ENCODE measurements around the gene KMT2E. TPM values are rescaled to one million over a fixed set of nuclear protein-coding genes. Genes with fewer than 3 reads are reported as not detected.

KMT2E gene
- total and polyA plus RNA-seq, 2 experiments from 2014 or later: 30.7 to 63.5 TPM

DNA sequence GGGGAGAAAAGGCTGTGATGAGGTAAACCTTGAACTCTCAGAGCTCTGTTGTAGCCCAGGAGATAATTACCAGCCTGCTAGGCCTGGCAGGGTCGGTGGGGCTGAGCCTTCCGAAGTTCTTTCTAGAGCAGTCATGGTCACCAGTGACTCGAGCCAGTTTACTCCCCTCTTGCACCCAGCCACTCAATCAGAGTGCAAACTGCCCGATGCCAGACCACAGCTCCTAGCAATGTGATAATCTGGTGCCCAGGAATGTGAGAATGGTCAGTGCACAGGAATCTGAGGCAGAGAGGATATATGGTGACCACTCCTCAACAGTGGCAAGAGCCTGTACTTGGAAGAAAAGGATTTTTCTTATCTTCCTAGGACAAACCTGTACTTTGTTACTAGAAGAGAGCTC lies 46.4 kb upstream of the KMT2E start:
- 73 to 84% methylated on average over 4 of the region's 4 CpGs for WGBS, 2 experiments (ENCODE audit: low coverage in 1 of 2, low lambda C conversion rate in 2 of 2, missing lambda C conversion rate in 2 of 2)
- peak; percentile 61 for DNase-seq
- Histone ChIP-seq H3F3A (ENCODE audit: insufficient read depth) (peaks cover 29% of the 10 kb centered on the region), H2AFZ (no peak overlapping the region), H3K36me3 (ENCODE audit: low read depth) (no peaks in the 10 kb centered on the region), H3K9ac (no peak overlapping the region), H3K27ac (peak overlapping the region; percentile 34), H4K20me1 (ENCODE audit: insufficient read depth) (no peaks in the 10 kb centered on the region), H3K9me3 (ENCODE audit: low read depth) (no peaks in the 10 kb centered on the region), H3K79me2 (ENCODE audit: insufficient read depth) (no peaks in the 10 kb centered on the region), H3K27me3 (replicated peaks; ENCODE audit: insufficient read depth) (no peaks in the 10 kb centered on the region), H3K9me2 (ENCODE audit: insufficient read depth) (no peaks in the 10 kb centered on the region), H3K4me1 (ENCODE audit: insufficient read depth) (peaks cover 38% of the 10 kb centered on the region), H3K4me2 (ENCODE audit: unreplicated experiment) (no peak overlapping the region), H3K4me3 (no peak overlapping the region)
- TF ChIP-seq EZH2 (IDR thresholded peaks at IDR 0.05; ENCODE audit: insufficient read depth, poor library complexity, severe bottlenecking) (no peak), EZH2phosphoT487 (IDR thresholded peaks at IDR 0.05; ENCODE audit: insufficient read depth, low read depth) (no peak)
- in situ Hi-C loops (cut with MboI): no loop called here

GRCh38 chr7:104968648-104969047 lies 45.4 kb upstream of the KMT2E start:
- DNase-seq: no peak
- no peak for TF ChIP-seq EZH2phosphoT487 (IDR thresholded peaks at IDR 0.05; ENCODE audit: insufficient read depth, low read depth)
- no peak for TF ChIP-seq EZH2 (IDR thresholded peaks at IDR 0.05; ENCODE audit: insufficient read depth, poor library complexity, severe bottlenecking)
- Histone ChIP-seq H4K20me1 (ENCODE audit: insufficient read depth) (no peaks in the 10 kb centered on the region), H3K79me2 (ENCODE audit: insufficient read depth) (no peaks in the 10 kb centered on the region), H3K27me3 (replicated peaks; ENCODE audit: insufficient read depth) (no peaks in the 10 kb centered on the region), H3K4me3 (no peak overlapping the region), H3K36me3 (ENCODE audit: low read depth) (no peaks in the 10 kb centered on the region), H3F3A (ENCODE audit: insufficient read depth) (peaks cover 31% of the 10 kb centered on the region), H3K27ac (no peak overlapping the region), H3K4me1 (ENCODE audit: insufficient read depth) (peaks cover 44% of the 10 kb centered on the region), H3K4me2 (ENCODE audit: unreplicated experiment) (no peak overlapping the region), H2AFZ (no peak overlapping the region), H3K9me2 (ENCODE audit: insufficient read depth) (no peaks in the 10 kb centered on the region), H3K9me3 (ENCODE audit: low read depth) (no peaks in the 10 kb centered on the region), H3K9ac (no peak overlapping the region)
- in situ Hi-C loops (cut with MboI): no loop called here
- WGBS, 2 experiments (ENCODE audit: low coverage in 1 of 2, low lambda C conversion rate in 2 of 2, missing lambda C conversion rate in 2 of 2): 100% methylated on average over 2 of the region's 2 CpGs

DNA sequence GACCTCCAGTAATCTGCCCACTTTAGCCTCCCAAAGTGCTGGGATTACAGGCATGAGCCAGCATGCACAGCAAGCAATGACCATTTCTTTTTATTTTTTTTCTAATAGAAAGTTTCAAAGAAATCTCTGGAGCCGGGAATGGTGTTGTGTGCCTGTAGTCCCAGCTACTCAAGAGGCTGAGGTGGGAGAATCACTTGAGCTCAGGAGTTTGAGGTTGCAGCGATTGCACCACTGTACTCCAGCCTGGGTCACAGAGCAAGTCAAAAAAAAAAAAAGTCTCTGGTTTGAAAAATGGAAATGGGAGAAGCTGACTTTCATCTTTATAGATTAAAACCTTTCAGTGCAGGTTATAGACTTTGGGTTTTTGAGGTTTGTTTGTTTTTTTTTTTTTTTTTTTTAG lies 44.8 kb upstream of the KMT2E start:
- WGBS, 2 experiments (ENCODE audit: low coverage in 1 of 2, low lambda C conversion rate in 2 of 2, missing lambda C conversion rate in 2 of 2): 100% methylated on average over 2 of the region's 2 CpGs
- in situ Hi-C loops (cut with MboI): no loop called here
- H3K9ac ChIP-seq: no peak overlapping the region

GRCh38 chr7:104971290-104972071 lies 42.5 kb upstream of the KMT2E start:
- DNase-seq: peak; percentile 79
- no peaks in the 10 kb centered on the region for H4K20me1 ChIP-seq (ENCODE audit: insufficient read depth)
- TF ChIP-seq EZH2phosphoT487 (IDR thresholded peaks at IDR 0.05; ENCODE audit: insufficient read depth, low read depth) (no peak), EZH2 (IDR thresholded peaks at IDR 0.05; ENCODE audit: insufficient read depth, poor library complexity, severe bottlenecking) (no peak)
- H3F3A ChIP-seq (ENCODE audit: insufficient read depth): peaks cover 49% of the 10 kb centered on the region
- H3K36me3 ChIP-seq (ENCODE audit: low read depth): no peaks in the 10 kb centered on the region
- no peaks in the 10 kb centered on the region for H3K27me3 ChIP-seq (replicated peaks; ENCODE audit: insufficient read depth)
- WGBS, 2 experiments (ENCODE audit: low coverage in 1 of 2, low lambda C conversion rate in 2 of 2, missing lambda C conversion rate in 2 of 2): 30 to 47% methylated on average over 3 of the region's 3 CpGs
- no peak overlapping the region for H2AFZ ChIP-seq
- peak overlapping the region; percentile 62 for H3K4me2 ChIP-seq (ENCODE audit: unreplicated experiment)
- peaks cover 52% of the 10 kb centered on the region for H3K4me1 ChIP-seq (ENCODE audit: insufficient read depth)
- in situ Hi-C loops (cut with MboI): no loop called here
- peak overlapping the region; percentile 21; the same call in 1 of the 2 replicates for H3K9ac ChIP-seq
- H3K9me3 ChIP-seq (ENCODE audit: low read depth): no peaks in the 10 kb centered on the region
- peak overlapping the region; percentile 73 for H3K27ac ChIP-seq
- no peaks in the 10 kb centered on the region for H3K9me2 ChIP-seq (ENCODE audit: insufficient read depth)
- H3K79me2 ChIP-seq (ENCODE audit: insufficient read depth): no peaks in the 10 kb centered on the region
- H3K4me3 ChIP-seq: no peak overlapping the region

More for the DNA sequence above, 44.8 kb upstream of the KMT2E start:
- Histone ChIP-seq H3K4me3 (no peak overlapping the region), H4K20me1 (ENCODE audit: insufficient read depth) (no peaks in the 10 kb centered on the region), H3K9me3 (ENCODE audit: low read depth) (no peaks in the 10 kb centered on the region), H3K79me2 (ENCODE audit: insufficient read depth) (no peaks in the 10 kb centered on the region), H3K27me3 (replicated peaks; ENCODE audit: insufficient read depth) (no peaks in the 10 kb centered on the region), H3F3A (ENCODE audit: insufficient read depth) (peaks cover 35% of the 10 kb centered on the region), H2AFZ (no peak overlapping the region), H3K36me3 (ENCODE audit: low read depth) (no peaks in the 10 kb centered on the region), H3K9me2 (ENCODE audit: insufficient read depth) (no peaks in the 10 kb centered on the region), H3K4me1 (ENCODE audit: insufficient read depth) (peaks cover 48% of the 10 kb centered on the region), H3K27ac (no peak overlapping the region), H3K4me2 (ENCODE audit: unreplicated experiment) (no peak overlapping the region)
- TF ChIP-seq EZH2 (IDR thresholded peaks at IDR 0.05; ENCODE audit: insufficient read depth, poor library complexity, severe bottlenecking) (no peak), EZH2phosphoT487 (IDR thresholded peaks at IDR 0.05; ENCODE audit: insufficient read depth, low read depth) (no peak)
- no peak for DNase-seq

All from GM23248 (cell line).